GM19193 (cell line): ENCODE results near the gene UNC13B.

Source experiments
- POLR2A ChIP-seq: IDR thresholded peaks from 4 replicates; pipeline ENCODE4 v1.6.1; 2011; ENCODE audit not compliant: insufficient read depth, insufficient read length; ENCODE audit errors: extremely low read depth

UNC13B gene

DNA sequence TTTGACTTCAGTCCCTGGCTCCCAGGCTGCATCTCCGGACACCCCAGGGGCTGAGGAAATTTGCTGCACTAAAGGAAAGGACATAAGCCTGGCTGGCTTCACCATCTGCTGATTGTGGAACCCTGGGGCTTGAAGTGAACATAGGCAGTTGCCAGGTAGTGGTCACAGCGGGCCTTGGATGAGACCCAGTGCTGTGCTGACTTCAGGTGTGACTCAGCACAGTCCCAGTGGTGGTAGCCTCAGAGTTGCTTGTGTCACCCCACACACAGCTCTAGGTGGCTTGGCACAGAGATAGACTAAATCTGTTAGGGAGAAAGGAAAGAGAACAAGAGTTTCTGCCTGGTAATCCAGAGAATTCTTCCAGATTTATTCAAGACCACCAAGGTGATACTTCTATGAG, 292.0 kb downstream of the UNC13B start:
- no peak for TF ChIP-seq POLR2A
